HUES6 (cell line): ENCODE results near the gene POLD3.

Experiments used
- H3K27ac ChIP-seq: 2 replicates; pipeline ENCODE4 v1.7.0; 2013; ENCODE audit warnings: low read depth, mild to moderate bottlenecking, low read length, inconsistent platforms
- H3K27me3 ChIP-seq: 2 replicates; pipeline ENCODE4 v1.6.1; 2013; ENCODE audit warnings: low read length; ENCODE audit not compliant: control insufficient read depth, insufficient read depth
- H3K36me3 ChIP-seq: 2 replicates; pipeline ENCODE4 v1.6.1; 2013; ENCODE audit warnings: low read length; ENCODE audit not compliant: control insufficient read depth, insufficient read depth
- H3K4me1 ChIP-seq: 2 replicates; pipeline ENCODE4 v1.6.1; 2013; ENCODE audit warnings: low read length; ENCODE audit not compliant: control insufficient read depth, insufficient read depth
- H3K4me3 ChIP-seq: 2 replicates; pipeline ENCODE4 v1.5.1; 2013; ENCODE audit warnings: low read depth, low read length
- H3K9ac ChIP-seq: one replicate; pipeline ENCODE4 v1.6.1; 2013; ENCODE audit warnings: mild to moderate bottlenecking, low read length
- H3K9me3 ChIP-seq: 2 replicates; pipeline ENCODE4 v1.6.1; 2013; ENCODE audit warnings: low read depth, low read length; ENCODE audit not compliant: control insufficient read depth, insufficient read depth

POLD3 gene

DNA sequence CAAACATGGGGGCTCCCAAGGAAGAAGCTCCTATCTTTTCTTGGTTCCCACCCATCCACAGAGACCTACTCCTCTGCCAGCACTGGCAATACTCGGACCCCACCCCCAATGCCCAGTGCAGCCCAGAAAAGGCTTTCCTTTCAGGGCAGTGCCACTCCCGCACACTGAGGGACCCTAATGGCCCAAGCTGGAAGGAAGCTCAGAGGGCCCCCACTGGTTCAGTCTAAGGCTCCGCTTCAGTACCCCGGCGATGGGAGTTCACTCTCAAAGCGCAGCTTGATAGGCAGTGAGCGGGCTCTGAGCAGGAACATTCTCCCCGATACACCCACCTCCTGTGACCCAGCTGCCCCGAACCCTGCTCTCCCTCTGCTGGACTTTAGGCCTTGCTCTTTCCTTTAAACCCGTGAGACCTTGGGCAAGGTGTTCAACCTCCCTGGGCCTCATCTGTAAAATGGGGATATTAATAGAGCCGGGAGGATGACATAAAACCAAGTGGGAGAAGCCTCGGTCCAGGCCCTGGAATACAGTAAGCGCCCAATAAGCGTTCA is 90.4 kb downstream of the POLD3 start:
- peaks cover 3% of the 10 kb centered on the region; the same call in 1 of the 2 replicates for H3K9me3 ChIP-seq
- H3K36me3 ChIP-seq: no peaks in the 10 kb centered on the region
- no peak overlapping the region for H3K9ac ChIP-seq
- H3K4me3 ChIP-seq: peak overlapping the region; percentile 55
- peaks cover 14% of the 10 kb centered on the region; the same call in 1 of the 2 replicates for H3K27me3 ChIP-seq
- no peak overlapping the region for H3K27ac ChIP-seq
- no peaks in the 10 kb centered on the region for H3K4me1 ChIP-seq

DNA sequence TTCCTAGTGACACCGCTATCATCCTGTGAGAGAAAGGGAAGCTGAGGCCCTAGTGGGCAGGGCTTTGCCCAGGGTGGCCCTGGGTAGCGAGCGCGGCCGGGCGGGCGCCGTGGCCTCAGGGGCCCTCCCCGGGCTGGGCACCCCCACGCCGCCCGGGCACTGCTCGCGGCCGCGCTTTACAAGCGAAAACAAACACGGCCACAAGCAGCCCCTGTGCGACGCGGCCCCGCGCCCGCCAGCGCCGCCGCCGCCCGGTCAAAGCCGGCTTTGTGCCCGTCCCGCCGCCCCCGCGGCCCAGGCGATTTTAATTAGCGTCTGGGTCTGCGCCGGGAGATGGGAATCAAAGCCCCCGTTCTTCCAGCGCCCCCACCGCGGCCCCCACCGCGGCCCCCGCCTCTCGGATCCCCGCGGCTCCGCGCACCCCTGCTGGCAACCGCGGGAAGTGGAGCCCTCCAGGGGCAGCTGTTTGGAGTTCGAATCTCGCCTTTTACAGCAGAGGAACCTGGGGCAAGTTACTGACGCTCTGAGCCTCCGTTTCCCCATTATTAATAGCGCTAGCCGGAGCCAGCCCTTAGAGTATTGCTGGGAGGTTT is 91.0 kb downstream of the POLD3 start:
- Histone ChIP-seq H3K9ac (no peak overlapping the region), H3K9me3 (peaks cover 3% of the 10 kb centered on the region; the same call in 1 of the 2 replicates), H3K27ac (no peak overlapping the region), H3K4me3 (peak overlapping the region; percentile 55), H3K36me3 (no peaks in the 10 kb centered on the region), H3K27me3 (peaks cover 14% of the 10 kb centered on the region; the same call in 1 of the 2 replicates), H3K4me1 (no peaks in the 10 kb centered on the region)

DNA sequence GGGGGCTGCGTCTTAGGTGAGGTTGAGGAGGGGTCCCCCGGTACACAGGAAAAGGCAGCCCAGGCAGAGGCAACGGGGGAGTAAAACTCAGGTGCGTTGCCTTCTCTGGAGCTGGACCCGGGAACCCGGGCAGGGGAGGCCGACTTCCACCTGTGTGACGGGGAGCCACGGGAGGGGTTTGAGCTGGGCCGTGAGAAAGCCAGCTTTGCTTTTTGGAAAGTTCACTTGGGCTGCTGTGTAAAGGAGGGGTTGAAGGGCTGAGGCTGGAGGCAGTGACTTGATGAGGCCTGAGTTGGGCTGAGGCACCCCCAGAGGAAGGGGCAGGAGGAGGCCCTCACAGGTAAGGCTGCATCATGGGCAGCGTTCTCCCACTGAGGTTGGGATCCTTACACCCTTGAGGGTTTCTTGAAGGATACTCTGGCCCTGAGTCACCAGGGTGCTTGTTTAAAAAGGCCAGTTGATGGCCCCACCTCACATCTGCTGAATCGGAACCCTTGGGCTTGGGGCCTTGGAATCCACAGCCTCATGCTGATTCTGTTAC is 91.6 kb downstream of the POLD3 start:
- no peak overlapping the region for H3K9ac ChIP-seq
- no peaks in the 10 kb centered on the region for H3K4me1 ChIP-seq
- peaks cover 14% of the 10 kb centered on the region; the same call in 1 of the 2 replicates for H3K27me3 ChIP-seq
- H3K4me3 ChIP-seq: peak overlapping the region; percentile 55
- H3K27ac ChIP-seq: no peak overlapping the region
- H3K9me3 ChIP-seq: peaks cover 3% of the 10 kb centered on the region; the same call in 1 of the 2 replicates
- H3K36me3 ChIP-seq: no peaks in the 10 kb centered on the region

- Histone ChIP-seq H3K9ac (no peak overlapping the region), H3K4me1 (no peaks in the 10 kb centered on the region), H3K27ac (no peak overlapping the region), H3K36me3 (no peaks in the 10 kb centered on the region), H3K9me3 (peaks cover 3% of the 10 kb centered on the region; the same call in 1 of the 2 replicates), H3K27me3 (peaks cover 14% of the 10 kb centered on the region; the same call in 1 of the 2 replicates), H3K4me3 (no peak overlapping the region)
Observed at GRCh38 chr11:74684661-74685060, 92.3 kb downstream of the POLD3 start.

DNA sequence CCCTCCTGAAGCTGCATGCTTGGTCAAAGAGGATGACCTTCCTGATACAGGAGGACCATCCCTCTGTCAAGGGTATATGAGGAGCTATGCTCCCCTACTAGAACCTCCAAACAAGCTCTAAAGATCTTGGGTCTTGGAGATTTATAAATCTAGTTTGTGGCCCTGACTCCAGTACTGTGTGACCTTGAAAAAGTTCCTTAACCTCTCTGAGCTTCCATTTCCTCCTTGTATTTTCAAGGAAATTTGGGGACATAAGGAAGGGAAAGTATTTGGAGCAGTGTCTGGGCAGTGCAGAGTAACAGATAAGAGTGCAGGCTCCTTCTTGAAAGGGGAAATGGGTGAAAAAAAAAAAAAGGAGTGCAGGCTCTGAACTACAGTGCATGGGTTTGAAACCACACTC is 93.0 kb downstream of the POLD3 start:
- Histone ChIP-seq H3K36me3 (no peaks in the 10 kb centered on the region), H3K4me3 (no peak overlapping the region), H3K27me3 (peaks cover 14% of the 10 kb centered on the region; the same call in 1 of the 2 replicates), H3K9ac (no peak overlapping the region), H3K27ac (no peak overlapping the region), H3K9me3 (peaks cover 3% of the 10 kb centered on the region; the same call in 1 of the 2 replicates), H3K4me1 (no peaks in the 10 kb centered on the region)

GRCh38 chr11:74685905-74686304 is 93.5 kb downstream of the POLD3 start:
- Histone ChIP-seq H3K27me3 (peaks cover 14% of the 10 kb centered on the region; the same call in 1 of the 2 replicates), H3K4me1 (no peaks in the 10 kb centered on the region)

GRCh38 chr11:74686792-74687191 is 94.4 kb downstream of the POLD3 start:
- H3K9ac ChIP-seq: no peak overlapping the region
- H3K9me3 ChIP-seq: peaks cover 3% of the 10 kb centered on the region; the same call in 1 of the 2 replicates
- no peak overlapping the region for H3K4me3 ChIP-seq
- H3K36me3 ChIP-seq: no peaks in the 10 kb centered on the region
- H3K27me3 ChIP-seq: peaks cover 14% of the 10 kb centered on the region; the same call in 1 of the 2 replicates
- no peak overlapping the region for H3K27ac ChIP-seq
- no peaks in the 10 kb centered on the region for H3K4me1 ChIP-seq

More at GRCh38 chr11:74685905-74686304, 93.5 kb downstream of the POLD3 start:
- Histone ChIP-seq H3K27ac (no peak overlapping the region), H3K36me3 (no peaks in the 10 kb centered on the region), H3K9me3 (peaks cover 3% of the 10 kb centered on the region; the same call in 1 of the 2 replicates), H3K9ac (no peak overlapping the region), H3K4me3 (no peak overlapping the region)

- no peak overlapping the region for H3K9ac ChIP-seq
- no peaks in the 10 kb centered on the region for H3K4me1 ChIP-seq
- no peak overlapping the region for H3K27ac ChIP-seq
- H3K9me3 ChIP-seq: peaks cover 3% of the 10 kb centered on the region; the same call in 1 of the 2 replicates
- H3K27me3 ChIP-seq: peaks cover 12% of the 10 kb centered on the region; the same call in 1 of the 2 replicates
- H3K4me3 ChIP-seq: no peak overlapping the region
- no peaks in the 10 kb centered on the region for H3K36me3 ChIP-seq
Observed at GRCh38 chr11:74687237-74688023, 95.0 kb downstream of the POLD3 start.

DNA sequence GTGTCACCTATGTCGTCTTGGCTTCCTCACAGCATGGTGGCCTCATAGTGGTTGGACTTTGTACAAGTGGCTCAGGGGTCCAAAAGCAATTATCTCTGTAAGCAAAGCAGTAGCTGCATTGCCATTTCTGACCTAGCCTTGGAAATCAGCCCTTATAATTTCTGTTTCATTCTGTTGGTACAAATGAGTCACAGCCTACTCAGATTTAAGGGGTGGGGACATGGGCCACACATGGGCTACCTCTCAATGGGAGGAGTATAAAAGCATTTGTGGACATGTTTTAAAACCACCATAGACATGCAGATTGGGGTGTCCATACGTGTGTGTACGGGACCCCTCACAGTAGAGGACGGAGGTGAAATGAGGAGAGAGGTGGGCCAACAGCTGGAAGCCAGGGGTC is 97.3 kb downstream of the POLD3 start:
- Histone ChIP-seq H3K4me1 (no peaks in the 10 kb centered on the region), H3K27me3 (no peaks in the 10 kb centered on the region), H3K4me3 (no peak overlapping the region), H3K27ac (no peak overlapping the region), H3K36me3 (no peaks in the 10 kb centered on the region), H3K9ac (no peak overlapping the region), H3K9me3 (peaks cover 3% of the 10 kb centered on the region; the same call in 1 of the 2 replicates)

- Histone ChIP-seq H3K4me1 (peaks cover 7% of the 10 kb centered on the region), H3K27ac (no peak overlapping the region), H3K36me3 (no peaks in the 10 kb centered on the region), H3K4me3 (no peak overlapping the region), H3K27me3 (no peaks in the 10 kb centered on the region), H3K9me3 (no peaks in the 10 kb centered on the region), H3K9ac (no peak overlapping the region)
Observed at GRCh38 chr11:74691755-74692154, 99.4 kb downstream of the POLD3 start.
